ENCODE measurements around the gene TMEM252.
A peak's percentile ranks its signal among the peaks of the same experiment; 100 is the strongest.

The TMEM252 gene

GRCh38 chr9:68496356-68496755 is 44.3 kb downstream of the TMEM252 start:
- peak; percentile 41 for DNase-seq

DNA sequence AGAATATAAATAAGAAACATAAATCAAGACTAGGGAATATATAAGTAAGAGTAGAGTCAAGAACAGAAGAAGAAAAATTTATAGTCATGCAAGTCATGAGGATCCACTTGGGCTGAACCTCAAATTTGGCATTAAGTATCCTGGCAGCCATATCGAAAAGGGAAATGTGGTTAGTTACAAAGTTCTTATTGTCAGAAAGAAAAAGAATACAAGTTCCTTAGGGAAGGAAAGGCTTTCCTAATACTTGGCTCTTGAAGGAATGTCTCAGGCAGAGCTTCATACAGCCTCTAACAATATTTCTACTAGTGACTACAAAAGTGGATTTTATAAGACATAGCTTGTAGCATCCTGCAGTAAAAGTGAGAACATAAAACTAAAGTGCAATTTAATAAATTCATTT is 45.4 kb downstream of the TMEM252 start:
- DNase-seq: peak; percentile 7

DNA sequence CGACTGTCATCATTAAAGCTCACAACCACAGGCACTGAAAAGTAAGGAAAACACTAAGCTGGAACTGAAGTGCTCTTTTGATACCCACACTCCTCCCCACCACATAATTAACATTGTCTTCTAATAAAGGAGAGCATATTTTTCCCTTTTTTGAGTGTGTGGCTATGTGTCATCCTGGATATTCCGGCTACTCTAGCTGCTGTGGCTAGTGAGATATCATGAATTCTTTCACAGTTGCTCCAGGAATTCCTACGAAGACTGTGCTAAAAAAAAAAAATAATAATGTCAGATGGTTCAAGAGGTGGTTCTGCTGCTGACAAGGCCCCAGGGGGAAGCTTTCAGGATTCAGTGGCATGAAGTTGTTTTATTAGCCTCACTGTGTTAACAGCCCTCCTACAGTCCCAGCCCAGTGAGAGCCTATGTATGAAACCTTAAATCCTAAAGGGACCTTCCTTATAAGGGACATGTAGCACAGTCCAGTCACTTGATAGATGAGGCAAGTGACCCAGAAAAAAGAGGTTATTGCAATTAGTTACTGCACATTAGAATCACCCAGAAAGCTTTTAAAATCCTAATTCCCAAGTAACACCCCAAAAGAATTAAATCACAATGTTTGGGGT is 46.6 kb downstream of the TMEM252 start:
- DNase-seq: peak; percentile 44

GRCh38 chr9:68493541-68493940 is 47.1 kb downstream of the TMEM252 start:
- no peak for DNase-seq

GRCh38 chr9:68492806-68493205 is 47.9 kb downstream of the TMEM252 start:
- no peak for DNase-seq

DNA sequence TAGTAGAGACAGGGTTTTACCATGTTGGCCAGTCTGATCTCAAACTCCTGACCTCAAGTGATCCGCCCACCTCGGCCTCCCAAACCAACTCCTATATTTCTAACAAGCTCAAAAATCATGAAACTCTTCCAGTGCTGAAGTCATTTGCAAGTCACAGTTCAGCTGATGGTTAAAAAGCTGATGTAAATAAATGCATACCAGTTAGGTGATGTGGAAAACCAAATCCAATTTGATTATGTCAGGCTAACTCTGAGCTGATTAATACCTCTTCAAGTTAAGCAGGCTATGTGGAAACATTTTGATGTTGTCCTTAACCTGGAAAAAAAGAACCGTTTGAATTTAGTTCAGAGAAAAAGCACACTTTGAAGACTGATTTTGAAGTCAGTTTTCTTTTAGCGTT is 51.0 kb downstream of the TMEM252 start:
- DNase-seq: no peak

- no peak for DNase-seq
These were observed 52.6 kb downstream of the TMEM252 start for GRCh38 chr9:68488126-68488525.
